NCI-H2196 treated with DMSO at 0.1 percent for 48 hours (cell line): ENCODE data around the gene CDKN2B.
"Not testable (repeated sequence)": the region's sequence is repeated elsewhere in the genome, so short reads cannot be mapped to it uniquely, and the experiment has no call there.

Experiments
- DNase-seq: peaks from one replicate; lab custom pipeline; 2025; ENCODE audit not compliant: unreplicated experiment; lab: John Stamatoyannopoulos, UW

The CDKN2B gene

DNA sequence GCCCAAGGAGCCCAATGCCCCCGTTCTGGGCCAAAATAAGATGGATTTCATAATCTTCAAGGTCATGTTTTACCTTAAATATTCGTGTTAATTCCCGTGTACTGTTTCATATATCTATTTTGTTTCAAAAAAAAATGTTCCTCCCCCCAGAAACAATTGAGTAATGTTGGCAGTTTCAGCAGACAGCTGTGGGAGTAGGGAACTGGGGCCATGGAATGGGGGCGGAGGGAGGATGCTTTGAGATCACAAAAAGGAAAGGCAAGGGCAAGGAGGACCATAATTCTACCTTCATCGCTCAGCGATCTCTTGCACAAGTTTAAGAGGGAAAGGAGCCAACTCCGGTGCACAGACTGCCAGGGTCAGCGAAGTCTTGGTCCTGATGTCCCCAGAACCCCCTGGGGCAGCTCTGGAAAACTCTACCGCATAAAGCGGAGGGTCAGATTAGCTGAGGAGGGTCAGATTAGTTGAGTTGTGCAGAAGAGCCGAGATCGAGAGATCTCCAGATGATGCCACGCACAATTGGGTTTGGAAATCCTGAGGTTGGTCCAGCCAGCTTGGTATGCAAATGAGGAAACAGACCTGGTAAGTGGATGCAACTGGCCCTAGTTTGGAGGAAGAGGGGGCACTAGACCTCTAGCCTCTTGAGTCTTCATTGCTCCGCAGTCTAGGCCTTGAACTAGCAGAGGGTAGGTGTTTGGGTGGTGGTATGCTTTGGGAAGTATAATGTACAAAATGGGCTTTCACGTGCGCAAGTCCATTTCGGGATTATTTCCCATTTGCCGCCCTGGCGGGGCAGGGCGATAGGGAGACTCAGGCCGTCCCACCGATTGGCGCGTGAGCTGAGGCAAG, 38.9 kb downstream of the CDKN2B start:
- DNase-seq: no peak

DNA sequence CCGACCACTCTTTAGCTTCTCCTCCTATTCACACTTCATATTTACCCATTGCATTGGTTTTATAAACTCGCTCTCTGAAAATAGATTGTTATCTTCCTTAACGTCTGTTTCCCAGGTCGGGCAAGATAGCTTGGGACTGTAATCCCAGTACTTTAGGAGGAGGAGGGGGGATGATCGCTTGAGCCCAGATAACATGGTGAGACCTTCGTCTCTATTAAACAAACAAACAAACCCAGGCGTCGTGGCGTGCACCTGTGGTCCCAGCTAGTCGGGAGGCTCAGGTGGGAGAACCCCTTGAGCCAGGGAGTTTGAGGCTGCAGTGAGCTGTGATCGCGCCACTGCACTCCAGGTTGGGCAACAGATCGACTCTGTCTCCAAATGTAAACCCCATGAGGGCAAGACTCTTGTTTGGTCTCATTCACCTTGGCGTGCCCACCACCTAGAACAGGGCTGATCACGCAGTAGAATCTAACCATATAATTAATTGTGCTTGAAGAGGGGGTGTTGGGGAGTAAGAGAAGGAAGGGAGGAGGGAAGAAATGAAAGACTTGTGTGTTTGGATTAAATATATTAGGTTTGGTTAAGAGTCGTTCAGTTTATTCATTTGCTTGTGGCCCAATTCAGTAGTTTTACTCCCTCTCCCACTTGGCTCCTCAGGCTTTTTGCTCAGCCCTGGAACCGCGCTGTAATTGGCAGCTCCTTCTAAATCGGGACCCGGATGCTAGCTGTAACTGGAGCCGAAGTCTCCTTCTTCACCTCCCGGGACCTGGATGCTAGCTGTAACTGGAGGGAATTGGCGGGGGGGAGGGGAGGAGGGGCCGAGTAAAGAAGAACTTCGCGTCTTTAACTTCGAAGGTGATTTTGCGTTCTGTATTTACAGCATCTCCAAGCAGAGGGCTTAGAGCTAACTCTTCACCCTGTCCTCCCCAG, 39.8 kb downstream of the CDKN2B start:
- DNase-seq: no peak

DNA sequence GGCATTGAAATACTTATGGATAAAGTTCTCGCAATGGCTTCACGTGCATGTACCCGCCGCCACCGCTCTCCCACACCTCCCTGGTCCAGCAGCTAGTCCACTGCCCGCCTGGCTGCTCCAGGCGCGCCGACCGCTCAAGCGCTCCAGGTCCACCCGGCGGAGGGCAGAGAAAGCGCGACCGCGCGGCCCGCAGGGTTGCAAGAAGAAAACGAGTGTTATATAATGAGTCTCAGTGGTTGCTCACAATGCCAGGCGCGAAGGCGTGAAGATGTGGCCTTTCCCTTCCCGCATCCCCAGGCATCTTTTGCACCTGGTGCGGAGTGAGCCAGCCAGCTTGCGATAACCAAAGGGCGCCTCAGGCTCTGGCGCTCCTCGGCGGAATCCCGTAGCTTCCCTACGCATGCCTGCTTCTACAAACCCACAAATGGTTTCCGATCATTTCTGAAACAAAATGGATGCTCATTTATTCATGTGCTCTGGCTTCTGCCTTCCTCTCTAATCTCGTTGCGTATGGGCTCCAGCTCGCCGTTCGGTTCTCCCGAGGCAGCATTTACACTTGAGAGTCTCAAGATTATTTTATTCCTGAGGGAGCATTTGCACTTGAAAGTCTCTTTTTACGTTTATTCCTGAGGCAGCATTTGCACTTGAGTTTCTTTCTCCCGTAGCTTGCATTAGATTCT, 40.6 kb downstream of the CDKN2B start:
- DNase-seq: no peak

DNA sequence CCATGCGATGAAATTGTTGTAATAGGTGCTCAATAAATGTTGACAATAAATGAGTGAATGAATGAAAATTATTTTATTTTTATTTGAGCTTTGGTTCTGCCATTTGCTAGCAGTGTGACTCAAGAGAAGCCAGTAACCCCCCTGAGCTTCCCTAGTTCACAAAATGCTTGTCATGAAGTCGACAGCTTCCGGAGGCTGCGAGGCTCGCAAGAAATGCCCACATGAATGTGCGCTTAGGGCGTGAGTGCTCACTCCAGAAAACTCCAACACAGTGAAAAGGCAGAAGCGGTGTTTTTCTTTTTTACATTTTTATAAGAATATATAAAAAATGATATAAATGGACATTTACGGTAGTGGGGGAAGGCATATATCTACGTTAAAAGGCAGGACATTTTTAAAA, 41.4 kb downstream of the CDKN2B start:
- no peak for DNase-seq

DNA sequence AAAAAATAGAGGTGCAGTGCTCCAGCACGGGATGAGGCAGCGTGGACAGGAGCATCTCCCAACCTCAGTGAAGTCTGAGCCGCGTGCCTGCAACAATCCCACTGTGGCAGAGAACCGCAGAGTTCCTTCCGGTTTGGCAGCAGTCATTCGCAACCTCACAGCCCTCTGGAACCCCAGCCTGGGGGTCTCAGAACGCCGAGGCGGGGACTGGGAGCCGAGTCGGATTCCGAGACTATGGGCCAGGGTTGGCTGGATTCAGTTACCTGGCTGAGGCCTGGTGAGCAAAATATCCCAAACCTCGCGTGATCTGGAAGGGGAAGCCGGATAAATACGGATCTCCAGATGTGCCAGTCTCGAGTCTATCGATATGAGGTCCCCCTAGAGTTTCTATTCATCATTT, 41.9 kb downstream of the CDKN2B start:
- no peak for DNase-seq

DNA sequence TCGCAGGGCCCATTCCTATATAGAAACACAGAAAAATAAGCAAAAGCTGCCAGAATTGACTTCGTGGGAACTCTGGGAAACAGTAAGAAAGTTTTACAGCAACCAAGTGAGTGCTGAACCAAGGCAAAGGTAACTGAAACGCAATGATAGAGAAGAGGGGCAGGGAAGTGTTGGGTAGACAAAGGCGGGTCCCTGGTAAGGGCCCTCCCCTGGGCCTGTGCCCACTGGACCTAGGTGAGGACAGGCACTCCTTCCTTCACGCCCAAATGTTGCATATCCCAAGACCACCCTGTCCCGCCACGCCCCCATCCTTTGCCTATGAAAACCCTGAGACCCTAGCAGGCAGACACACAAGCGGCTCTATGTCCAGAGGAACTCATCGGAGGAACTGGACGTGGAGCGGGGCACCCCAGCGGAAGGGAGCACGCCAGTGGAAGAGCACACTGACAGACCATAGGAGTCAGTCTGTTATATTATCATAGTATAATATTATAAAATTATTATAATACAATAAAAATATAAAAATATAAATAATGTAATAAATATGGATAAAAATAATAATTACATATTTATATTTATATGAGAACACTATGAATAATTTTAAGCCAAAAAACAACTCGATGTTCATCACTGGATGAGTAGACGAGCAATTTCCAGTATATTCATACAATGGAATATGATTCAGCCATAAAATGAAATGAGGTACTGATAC, 42.8 kb downstream of the CDKN2B start:
- DNase-seq: no peak

DNA sequence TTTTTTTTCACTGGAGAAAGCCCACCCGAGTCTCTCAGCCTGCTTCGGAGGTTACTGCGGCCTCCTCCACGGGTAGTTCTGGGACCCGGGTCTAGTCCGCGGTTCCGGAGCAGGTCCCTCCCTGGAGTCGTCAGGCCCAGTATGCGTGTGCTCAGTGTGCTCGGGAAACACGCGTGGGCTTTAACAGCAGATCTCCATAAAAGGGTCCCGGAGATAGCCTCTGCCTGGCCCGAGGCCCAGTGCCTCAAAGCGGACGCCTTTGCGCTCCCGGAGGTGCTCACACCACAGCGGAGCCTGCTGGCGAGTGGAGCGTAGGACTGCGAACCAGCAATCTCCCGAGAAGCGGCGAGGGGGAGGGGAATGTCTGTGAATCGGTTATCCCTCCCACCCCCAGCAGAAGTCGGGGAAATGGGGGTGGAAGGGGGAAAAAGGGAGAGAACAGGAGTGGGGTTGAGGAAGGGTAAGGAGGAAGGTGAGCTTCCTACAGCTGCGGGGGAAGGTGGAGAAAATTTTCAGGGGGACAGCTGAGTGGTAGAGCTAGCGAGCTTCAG, 43.6 kb downstream of the CDKN2B start:
- DNase-seq: no peak

DNA sequence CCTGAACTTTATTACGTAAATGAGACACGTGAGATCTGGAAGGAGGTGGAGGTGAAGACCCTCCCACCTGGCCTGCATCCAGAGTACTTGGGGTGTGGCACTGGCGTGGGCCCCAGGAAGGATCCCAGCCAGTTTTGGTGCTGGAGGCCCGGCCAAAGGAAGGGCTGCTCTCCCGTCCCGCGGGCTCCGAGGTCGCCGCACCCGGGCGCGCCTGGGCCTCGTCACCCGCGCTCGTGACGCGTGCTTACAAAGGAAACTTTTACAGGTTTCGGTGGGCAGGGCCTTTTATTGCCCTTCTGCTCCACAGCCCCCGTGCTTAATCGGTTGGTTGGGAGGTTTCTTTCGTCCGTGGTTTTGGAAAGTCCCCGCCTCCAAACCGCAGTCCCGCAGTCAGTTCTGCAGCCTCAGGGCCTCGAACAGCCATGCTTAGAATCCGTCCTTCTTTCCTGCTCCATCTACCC, 44.1 kb downstream of the CDKN2B start:
- no peak for DNase-seq

DNA sequence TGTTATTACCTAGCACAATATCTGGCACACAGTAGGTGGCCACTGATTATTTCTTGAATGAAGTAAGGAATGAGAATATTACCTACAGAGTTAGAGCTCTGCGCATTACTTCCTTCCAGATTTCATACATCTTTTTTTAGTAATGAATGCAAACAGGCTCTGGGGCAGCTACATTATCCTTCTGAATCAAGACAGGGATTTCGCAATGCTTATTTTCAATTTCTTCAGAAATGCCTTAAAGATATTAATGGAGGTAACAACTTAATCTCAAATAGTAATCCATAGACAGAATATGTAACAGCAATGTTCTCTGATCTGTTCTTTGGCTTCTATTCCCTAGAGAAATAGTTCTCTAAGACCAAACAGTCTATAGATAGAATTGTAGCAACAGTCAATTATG, 47.5 kb downstream of the CDKN2B start:
- DNase-seq: no peak

DNA sequence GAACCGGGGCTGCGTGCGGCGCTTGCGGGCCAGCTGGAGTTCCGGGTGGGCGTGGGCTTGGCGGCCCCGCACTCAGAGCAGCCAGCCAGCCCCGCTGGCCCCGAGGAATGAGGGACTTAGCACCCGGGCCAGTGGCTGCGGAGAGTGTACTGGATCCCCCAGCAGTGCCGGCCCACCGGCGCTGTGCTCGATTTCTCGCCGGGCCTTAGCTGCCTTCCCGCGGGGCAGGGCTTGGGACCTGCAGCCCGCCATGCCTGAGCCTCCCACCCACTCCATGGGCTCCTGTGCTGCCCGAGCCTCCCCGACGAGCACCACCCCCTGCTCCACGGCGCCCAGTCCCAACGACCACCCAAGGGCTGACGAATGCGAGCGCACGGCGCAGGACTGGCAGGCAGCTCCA, 49.8 kb downstream of the CDKN2B start:
- not testable (repeated sequence) for DNase-seq

DNA sequence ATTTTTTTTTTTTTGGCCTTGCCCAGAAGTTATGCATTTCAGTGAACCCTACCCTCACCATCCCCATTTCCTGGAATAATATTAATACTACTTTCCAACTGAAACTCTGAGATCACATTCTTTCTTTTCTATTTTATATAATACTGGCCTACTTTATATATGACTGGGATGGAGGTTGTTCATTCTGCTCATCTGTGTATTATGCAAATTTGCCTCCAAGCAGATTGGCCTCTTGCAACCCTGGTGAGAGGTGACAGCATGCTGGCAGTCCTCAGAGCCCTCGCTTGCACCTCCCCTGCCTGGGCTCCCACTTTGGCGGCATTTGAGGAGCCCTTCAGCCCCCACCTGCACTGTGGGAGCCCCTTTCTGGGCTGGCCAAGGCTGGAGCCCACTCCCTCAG, 50.3 kb downstream of the CDKN2B start:
- DNase-seq: no peak
